Activated CD4-positive, alpha-beta T cell treated with anti-CD3 and anti-CD28 coated beads, Interleukin-2, amount 50 U/mL, for 16 hours (primary cell): ENCODE measurements around the gene SLC25A2.

Source experiments
- DNase-seq: peaks from one replicate; pipeline ENCODE4 v3.0.0-alpha.2; 2020

The SLC25A2 gene

DNA sequence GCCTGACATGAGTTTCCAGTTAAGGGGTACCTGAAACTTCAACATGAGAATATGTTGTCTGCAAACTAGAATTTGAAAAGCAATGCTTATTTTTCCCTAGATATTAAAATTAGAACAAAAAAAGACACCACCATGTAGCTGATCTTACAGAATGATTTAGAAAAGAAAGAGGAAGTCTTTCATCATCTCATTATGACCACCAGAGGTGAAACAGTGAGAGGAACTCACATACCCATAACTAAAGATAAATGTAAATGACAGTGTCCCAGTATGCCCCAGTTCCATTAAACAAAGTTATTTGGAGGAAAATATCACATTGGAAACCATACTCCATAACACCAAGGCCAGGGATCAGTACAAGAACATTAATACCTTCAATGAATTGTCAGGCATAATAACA lies 9.9 kb upstream of the SLC25A2 start:
- no peak for DNase-seq

DNA sequence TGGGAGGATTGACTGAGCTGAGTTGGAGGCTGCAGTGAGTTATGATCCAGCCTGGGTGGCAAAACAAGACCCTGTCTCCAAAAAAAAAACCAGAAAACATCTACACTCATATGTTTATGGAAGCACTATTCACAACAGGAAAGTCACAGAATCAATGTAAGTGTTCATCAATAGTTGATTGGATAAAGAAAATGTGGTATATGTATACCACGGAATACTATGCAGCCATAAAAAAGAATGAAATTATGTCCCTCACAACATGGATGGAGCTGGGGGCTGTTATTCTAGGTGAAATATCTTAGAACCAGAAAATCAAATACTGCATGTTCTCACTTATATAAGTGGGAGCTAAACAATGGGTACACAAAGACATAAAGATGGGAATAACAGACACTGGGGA lies 2.8 kb upstream of the SLC25A2 start:
- DNase-seq = no peak

GRCh38 chr5:141298376-141298775 lies 5.5 kb downstream of the SLC25A2 start:
- no peak for DNase-seq

DNA sequence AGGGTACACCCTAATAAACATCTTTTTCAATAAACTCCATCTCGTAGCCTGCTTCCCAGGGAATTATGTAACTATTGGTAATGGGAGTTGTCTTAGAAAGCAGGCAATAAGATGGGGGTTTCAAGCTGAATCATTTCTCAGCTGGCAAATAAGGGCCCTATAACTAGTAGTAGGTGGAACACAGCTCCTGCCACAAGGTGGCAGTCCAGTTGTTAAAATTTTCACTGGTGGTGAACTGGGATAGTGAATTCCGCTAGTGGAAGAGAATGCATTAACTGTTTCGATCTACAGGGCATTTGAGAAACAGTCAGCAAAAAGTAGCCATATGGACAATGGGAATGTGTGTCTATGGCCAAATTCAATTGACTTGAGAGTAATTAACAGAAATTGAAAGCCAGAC lies 30.9 kb downstream of the SLC25A2 start:
- DNase-seq = no peak

GRCh38 chr5:141269195-141269594 lies 34.7 kb downstream of the SLC25A2 start:
- no peak for DNase-seq

GRCh38 chr5:141261238-141261546 lies 42.7 kb downstream of the SLC25A2 start:
- DNase-seq = no peak

DNA sequence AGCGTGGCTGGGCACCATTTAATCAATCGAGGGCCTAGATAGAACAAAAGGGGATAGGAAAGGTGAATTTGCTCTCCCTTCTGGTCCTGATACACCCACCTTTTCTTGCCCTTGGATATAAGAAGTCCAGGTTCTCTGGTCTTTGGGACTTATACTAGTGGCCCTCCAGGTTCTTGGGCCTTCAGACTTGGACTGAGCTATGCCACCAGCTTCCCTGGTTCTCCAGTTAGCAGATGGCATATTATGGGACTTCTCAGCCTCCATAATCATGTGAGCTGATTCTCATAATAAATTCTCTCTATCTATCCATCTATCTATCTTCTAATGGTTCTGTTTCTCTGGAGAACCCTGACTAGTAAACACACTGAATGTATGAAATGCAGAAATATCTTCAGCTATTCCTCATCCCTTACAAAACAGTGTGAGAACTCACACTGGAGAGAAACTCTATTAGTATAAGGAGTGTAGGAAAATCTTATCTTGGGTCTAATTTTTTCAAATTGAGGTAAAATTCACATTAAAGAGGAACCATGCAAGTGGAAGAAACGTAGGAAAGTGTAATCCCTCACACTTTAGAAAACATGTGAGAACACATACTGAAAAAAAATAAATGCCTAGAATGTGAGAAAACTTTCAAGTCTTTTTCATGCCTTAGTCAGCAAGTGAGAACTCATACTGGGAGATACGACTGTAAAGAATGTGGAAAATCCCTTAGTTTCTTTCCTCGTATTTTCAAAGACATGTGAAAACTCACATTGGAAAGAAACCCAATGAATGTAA lies 43.2 kb downstream of the SLC25A2 start:
- no peak for DNase-seq

DNA sequence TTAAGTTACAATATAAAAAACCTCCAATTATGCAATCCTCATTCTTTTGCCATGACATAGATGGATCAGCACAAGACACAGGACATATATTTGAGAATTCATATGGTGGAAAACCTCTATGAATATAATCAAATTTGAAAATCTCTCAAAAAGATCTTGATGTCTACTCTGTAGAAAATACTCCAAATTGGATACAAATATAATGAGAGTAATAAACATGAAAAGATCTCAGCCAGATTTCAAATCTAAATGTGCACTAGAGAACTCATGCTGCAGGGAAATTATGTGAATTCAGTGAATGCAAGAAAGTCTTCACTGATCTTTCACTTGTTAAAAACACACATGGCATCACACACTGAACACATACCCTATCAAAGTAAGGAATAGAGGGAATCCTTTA lies 44.9 kb downstream of the SLC25A2 start:
- no peak for DNase-seq

GRCh38 chr5:141258464-141258863 lies 45.4 kb downstream of the SLC25A2 start:
- DNase-seq = no peak
